ENCODE measurements around the gene KDM5B.
"Not testable (repeated sequence)": the region's sequence is repeated elsewhere in the genome, so short reads cannot be mapped to it uniquely, and the experiment has no call there.

KDM5B gene

DNA sequence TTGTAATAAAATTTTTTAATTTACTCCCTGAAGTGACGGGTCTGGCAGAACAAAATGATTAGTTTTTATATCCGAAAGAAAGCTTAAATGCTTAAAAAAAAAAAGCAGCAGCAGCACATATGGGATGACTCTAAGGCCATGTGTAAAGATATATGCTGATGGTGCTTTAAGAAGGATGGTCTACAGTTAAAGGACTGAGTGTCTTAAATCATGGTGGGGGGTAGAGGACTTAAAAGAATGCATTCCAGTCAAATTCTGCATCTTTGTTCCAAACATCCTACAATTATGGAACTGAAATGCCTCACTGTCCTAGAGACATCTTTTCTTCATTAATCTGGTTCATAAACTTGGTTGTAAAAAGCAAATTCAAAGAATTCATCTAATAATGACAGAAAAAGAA, 7.0 kb downstream of the KDM5B start:
- no peak overlapping the region for H3K4me3 ChIP-seq (ENCODE audit: control insufficient read depth, low read depth, low read length)
- no peak for DNase-seq (ENCODE audit: low read depth)
- no peak for TF ChIP-seq CTCF (IDR thresholded peaks at IDR 0.05; ENCODE audit: control insufficient read depth, insufficient read depth, low read depth, low read length, missing control alignments)

DNA sequence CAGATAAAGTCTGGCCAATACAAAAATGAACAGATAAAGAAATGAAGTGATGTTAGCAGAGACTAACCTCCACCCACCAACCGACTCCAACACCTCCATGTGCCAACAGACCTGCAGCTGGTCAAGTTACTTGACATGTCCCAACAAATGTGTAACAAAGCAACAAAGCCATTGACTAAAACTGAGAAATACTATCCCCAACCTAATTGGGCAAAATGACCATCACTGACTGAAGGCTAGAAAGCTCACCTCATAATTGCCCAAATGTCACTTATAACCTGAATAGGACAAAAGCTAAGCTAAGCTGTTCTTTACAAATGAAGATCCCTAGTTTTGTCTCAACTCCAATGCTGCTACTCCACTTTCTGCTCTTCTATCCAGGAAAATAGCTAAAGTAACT, 7.5 kb downstream of the KDM5B start:
- no peak for DNase-seq (ENCODE audit: low read depth)
- TF ChIP-seq CTCF (IDR thresholded peaks at IDR 0.05; ENCODE audit: control insufficient read depth, insufficient read depth, low read depth, low read length, missing control alignments), result no peak
- no peak overlapping the region for H3K4me3 ChIP-seq (ENCODE audit: control insufficient read depth, low read depth, low read length)

DNA sequence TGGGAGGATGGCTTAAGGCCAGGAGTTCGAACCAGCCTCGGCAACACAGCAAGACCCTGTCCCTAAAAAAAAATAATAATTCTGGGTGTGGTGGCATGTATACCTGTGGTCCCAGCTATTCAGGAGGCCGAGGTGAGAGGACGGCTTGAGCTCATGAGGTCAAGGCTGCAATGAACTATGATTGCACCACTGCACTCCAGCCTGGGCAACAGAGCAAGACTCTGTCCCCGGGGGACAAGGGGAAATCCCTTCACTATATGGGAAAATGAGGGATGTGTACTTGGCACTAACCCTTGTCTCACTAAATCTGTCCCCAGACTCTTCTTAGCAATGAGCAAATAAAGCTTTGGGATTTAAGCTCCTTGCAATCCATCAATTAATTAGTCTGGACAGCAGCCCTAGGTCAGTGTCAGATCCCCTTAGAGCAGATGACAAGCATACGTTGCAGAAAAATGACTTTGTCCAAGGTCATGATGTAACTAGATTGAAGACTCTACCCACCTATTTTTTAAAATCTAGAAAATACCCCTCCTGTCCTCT, 9.4 kb downstream of the KDM5B start:
- no peak for TF ChIP-seq CTCF (IDR thresholded peaks at IDR 0.05; ENCODE audit: control insufficient read depth, insufficient read depth, low read depth, low read length, missing control alignments)
- no peak for DNase-seq (ENCODE audit: low read depth)

DNA sequence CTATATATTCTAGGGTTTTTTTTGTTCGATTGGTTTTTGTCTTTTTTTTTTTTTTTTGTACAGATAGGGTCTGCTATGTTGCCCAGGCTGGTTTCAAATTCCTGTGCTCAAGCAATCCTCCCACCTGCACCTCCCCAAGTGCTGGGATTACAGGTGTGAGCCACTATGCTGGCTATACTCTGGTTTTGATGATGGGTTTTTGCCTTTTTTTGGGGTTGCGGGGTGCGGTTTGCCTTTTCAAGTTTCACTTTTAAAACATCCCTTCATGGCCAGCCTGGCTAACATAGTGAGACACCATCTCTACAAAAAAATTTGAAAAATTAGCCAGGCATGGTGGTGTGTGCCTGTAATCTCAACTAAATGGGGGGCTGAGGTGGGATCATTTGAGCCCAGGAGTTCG, 10.0 kb downstream of the KDM5B start:
- TF ChIP-seq CTCF (IDR thresholded peaks at IDR 0.05; ENCODE audit: control insufficient read depth, insufficient read depth, low read depth, low read length, missing control alignments), result no peak
- DNase-seq (ENCODE audit: low read depth), result no peak
- no peak overlapping the region for H3K4me3 ChIP-seq (ENCODE audit: control insufficient read depth, low read depth, low read length)

More for the DNA sequence above, 9.4 kb downstream of the KDM5B start:
- no peak overlapping the region for H3K4me3 ChIP-seq (ENCODE audit: control insufficient read depth, low read depth, low read length)

- TF ChIP-seq CTCF (IDR thresholded peaks at IDR 0.05; ENCODE audit: control insufficient read depth, insufficient read depth, low read depth, low read length, missing control alignments), result no peak
- no peak overlapping the region for H3K4me3 ChIP-seq (ENCODE audit: control insufficient read depth, low read depth, low read length)
- no peak for DNase-seq (ENCODE audit: low read depth)
Observed at GRCh38 chr1:202796670-202797069, 11.6 kb downstream of the KDM5B start.

GRCh38 chr1:202794931-202795330, 13.3 kb downstream of the KDM5B start:
- DNase-seq (ENCODE audit: low read depth); H3K4me3 ChIP-seq (ENCODE audit: control insufficient read depth, low read depth, low read length): not testable (repeated sequence)

GRCh38 chr1:202794051-202794740, 14.0 kb downstream of the KDM5B start:
- no peak overlapping the region for H3K4me3 ChIP-seq (ENCODE audit: control insufficient read depth, low read depth, low read length)
- TF ChIP-seq CTCF (IDR thresholded peaks at IDR 0.05; ENCODE audit: control insufficient read depth, insufficient read depth, low read depth, low read length, missing control alignments), result no peak
- no peak for DNase-seq (ENCODE audit: low read depth)

Data from AG09309 (cell line).